Measurements from ENCODE around the gene PPFIA3.

DNA sequence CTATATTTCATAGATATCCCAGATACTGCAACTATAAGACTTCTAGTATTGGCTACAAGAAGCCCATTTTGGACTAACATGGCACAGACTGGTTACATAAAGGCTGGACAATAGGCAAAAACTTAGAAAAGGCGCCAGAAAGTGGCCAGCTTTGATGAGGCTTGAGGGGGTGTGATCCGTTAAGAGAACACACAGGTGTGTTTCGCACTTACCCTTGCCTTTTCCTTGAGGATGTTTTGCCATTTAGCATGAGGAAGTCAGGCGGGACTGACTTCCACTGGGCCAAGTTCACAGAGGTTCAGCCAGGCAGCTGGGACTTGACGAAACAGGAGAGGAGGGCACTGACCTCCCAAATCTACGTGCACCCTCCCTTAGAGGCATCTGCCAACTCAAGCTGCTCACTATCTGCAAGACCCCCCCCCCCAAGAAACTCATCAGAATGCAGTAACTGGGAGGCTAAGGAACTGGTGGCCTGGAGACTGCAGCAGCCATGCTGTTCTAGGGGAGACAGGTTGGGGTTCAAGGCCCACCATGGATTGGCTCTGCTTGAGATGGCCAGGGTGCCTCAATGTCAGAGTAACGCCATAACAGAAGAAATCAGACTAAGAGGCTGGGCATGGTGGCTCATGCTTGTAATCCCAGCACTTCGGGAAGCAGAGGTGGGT is 9.6 kb upstream of the PPFIA3 start:
- TF ChIP-seq, protein P1, sequence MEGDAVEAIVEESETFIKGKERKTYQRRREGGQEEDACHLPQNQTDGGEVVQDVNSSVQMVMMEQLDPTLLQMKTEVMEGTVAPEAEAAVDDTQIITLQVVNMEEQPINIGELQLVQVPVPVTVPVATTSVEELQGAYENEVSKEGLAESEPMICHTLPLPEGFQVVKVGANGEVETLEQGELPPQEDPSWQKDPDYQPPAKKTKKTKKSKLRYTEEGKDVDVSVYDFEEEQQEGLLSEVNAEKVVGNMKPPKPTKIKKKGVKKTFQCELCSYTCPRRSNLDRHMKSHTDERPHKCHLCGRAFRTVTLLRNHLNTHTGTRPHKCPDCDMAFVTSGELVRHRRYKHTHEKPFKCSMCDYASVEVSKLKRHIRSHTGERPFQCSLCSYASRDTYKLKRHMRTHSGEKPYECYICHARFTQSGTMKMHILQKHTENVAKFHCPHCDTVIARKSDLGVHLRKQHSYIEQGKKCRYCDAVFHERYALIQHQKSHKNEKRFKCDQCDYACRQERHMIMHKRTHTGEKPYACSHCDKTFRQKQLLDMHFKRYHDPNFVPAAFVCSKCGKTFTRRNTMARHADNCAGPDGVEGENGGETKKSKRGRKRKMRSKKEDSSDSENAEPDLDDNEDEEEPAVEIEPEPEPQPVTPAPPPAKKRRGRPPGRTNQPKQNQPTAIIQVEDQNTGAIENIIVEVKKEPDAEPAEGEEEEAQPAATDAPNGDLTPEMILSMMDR (IDR thresholded peaks at IDR 0.05; ENCODE audit: low read length) = no peak
- TF ChIP-seq EZH2phosphoT487 (IDR thresholded peaks at IDR 0.05; ENCODE audit: low read length) = no peak
